GM18907 (cell line): ENCODE measurements around the gene PSG5.
"Not testable (repeated sequence)": the region's sequence is repeated elsewhere in the genome, so short reads cannot be mapped to it uniquely, and the experiment has no call there.

Experiments used
- ATAC-seq: cut with Tn5 transposase; IDR thresholded peaks from one replicate; pipeline ENCODE4 v1.9.1; 2021; ENCODE audit warnings: mild to moderate bottlenecking, moderate library complexity; ENCODE audit not compliant: unreplicated experiment

The PSG5 gene

GRCh38 chr19:43186311-43186935, at the start of gene PSG5:
PSG5 (minus strand) TSS chr19:43186536; CDS start chr19:43186405, 131 bp downstream.
- not testable (repeated sequence) for ATAC-seq

- not testable (repeated sequence) for ATAC-seq
Measured at GRCh38 chr19:43235686-43236085, 49.4 kb upstream of the PSG5 start.

- ATAC-seq = no peak
Measured at GRCh38 chr19:43229315-43229714, 43.0 kb upstream of the PSG5 start.

DNA sequence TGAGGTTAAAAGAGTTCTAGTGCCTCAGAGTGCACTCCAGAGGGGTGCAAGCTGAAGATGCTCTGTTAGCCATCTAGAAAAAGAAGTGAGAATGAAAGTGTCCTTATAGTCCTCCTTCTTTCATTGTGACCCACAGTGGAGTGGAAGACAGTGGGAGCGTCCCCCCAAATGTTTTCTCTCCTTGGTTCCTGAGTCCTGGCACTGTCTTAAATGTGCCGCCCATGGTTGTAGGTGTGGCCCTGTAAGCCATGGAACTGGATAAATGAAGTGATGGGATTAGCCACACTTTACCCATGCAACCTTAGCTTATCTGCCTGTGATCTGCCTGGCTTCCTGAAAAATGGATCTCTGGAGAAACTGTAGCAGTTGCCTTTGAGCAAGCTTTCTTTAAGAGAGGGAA, 42.4 kb upstream of the PSG5 start:
- ATAC-seq = not testable (repeated sequence)

DNA sequence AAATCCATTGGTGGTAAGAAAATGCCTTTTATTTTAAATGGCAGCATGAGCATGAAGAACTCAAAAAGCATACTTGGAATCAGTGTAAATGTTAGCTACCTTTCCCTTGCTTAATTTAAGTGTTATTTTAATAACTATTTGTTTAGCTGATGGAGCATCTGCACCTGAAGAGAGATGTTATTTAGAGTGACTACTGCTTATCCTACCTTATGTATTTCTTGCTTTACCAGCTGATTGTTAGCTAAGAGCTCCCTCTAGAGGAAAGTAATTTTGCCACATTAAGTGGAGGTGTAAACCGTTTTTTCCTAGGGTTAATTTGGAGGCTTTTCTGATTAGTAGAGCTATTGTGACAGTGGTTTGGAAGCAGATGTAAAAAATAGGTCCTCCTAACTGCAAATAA, 40.6 kb upstream of the PSG5 start:
- ATAC-seq = not testable (repeated sequence)

DNA sequence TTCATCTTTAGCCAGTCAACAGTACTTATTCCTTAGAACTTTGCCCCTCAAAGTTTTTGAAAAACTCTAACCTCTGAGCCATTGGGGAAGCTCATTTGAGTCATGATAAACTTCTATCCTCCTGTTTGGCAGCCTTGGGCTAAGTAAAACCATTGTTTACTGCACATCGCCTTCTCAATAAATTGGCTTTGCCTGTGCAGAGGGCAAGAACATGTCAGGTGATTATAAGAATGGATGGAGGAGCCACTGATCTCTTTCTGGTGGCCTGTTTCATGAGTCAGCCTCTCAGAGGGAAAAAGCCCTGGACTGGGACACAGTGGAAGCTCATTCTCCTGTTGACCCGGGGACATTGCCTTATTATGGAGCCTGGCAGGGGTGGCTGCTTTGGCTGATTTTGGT, 38.5 kb upstream of the PSG5 start:
- no peak for ATAC-seq

DNA sequence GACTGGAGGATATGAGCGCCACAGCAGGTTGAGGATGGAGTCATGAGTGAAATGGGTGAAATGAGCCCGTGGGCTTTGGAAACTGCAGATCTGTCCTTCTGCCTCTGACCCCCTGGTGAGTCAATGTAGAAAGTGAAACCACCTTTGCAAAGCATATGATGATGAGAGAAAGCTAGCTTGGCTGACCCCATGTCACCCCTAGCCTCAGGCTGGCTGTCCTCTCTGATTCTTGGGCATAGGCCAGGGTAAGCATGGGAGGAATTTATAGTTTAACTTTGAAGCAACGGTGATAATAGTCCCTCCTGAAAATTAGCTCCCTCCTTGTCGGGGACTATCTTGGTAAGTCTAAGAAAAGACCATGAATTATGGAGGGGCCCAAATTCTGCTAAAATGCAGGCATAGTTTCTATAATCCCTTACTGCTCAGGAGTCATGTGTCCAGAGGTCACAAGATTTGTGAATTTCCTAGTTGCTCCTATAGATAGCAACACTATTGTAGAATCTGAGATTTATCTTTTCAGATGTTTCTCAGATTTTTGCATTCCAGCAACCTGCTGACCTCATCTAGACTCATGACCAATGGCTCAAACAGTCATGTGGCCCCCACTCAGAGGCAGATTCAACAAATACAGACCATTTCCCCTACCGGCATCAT, 38.0 kb upstream of the PSG5 start:
- ATAC-seq = not testable (repeated sequence)

DNA sequence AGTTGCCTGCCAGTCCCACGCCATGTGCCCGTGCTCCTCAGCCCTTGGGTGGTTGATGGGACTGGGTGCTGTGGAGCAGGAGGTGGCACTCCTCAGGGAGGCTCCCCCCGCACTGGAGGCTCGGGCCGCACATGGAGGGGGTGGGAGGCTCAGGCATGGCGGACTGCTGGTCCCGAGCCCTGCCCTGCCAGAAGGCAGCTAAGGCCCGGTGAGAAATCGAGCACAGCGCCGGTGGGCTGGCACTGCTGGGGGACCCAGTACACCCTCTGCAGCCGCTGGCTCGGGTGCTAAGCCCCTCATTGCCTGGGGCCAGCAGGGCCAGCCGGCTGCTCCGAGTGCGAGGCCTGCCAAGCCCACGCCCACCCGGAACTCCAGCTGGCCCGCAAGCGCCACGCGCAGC, 35.6 kb upstream of the PSG5 start:
- not testable (repeated sequence) for ATAC-seq

GRCh38 chr19:43219136-43219535, 32.8 kb upstream of the PSG5 start:
- ATAC-seq = not testable (repeated sequence)

- not testable (repeated sequence) for ATAC-seq
Measured at GRCh38 chr19:43215881-43216280, 29.5 kb upstream of the PSG5 start.

- no peak for ATAC-seq
Measured at GRCh38 chr19:43207991-43208390, 21.7 kb upstream of the PSG5 start.

DNA sequence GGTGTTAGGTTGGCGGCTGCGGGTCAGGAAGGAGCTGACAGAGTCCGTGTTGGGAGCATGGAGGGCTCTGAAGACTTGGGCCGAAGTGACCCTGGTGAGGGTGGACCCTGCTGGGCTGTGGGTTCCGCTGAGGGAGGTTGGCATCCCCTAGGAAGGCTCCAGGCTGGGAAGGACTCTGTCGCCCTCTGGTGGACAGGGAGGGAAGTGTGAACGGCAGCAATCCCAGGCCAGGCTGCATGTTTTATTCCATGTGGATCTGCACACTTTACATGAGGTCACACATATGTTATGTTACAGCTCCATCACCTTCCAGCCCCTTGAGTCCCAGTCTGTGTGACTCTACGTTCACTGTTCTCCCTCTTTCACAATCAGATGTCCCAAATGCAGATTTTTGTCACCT, 20.8 kb upstream of the PSG5 start:
- ATAC-seq = not testable (repeated sequence)

DNA sequence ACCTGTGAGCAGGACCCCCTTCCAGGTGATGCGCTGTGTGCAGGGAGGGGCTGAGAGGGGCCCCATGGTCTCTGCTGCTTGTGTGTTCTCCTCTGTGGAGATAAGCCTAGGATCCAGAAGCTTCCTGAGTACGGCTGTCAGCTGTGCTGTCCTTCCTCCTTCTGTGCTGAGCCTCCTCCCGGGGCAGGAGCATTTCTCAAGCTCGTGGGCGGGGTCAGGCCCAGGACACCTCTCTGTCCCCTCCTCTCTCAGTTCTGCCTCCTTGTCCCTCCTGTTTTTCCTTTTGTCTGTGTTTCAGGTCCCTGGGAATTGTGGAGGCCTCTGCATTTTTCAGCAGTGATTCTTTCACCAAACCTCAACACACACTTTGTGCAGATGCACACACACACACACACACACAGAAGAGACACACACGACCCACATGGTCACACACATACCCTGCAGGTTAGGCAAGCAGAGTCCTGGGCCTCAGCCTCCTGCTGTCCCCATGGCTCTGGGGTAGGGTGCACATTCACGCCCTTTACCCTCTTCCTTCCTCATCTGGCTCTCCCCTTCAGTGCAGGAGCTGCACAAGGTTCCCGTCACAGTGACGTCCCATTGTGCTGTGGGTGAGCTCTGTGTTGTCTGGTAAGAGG, 19.3 kb upstream of the PSG5 start, which contains the start of gene PSG4:
Gene PSG4, minus strand, starts transcription at position 168 of the 635 bp plus-strand sequence. Its CDS starts 102 bp downstream, at position 66.
- ATAC-seq = not testable (repeated sequence)

- not testable (repeated sequence) for ATAC-seq
Measured at GRCh38 chr19:43203611-43204010, 17.3 kb upstream of the PSG5 start.

GRCh38 chr19:43201891-43202290, 15.6 kb upstream of the PSG5 start:
- not testable (repeated sequence) for ATAC-seq

GRCh38 chr19:43201337-43201801, 15.0 kb upstream of the PSG5 start:
- not testable (repeated sequence) for ATAC-seq

DNA sequence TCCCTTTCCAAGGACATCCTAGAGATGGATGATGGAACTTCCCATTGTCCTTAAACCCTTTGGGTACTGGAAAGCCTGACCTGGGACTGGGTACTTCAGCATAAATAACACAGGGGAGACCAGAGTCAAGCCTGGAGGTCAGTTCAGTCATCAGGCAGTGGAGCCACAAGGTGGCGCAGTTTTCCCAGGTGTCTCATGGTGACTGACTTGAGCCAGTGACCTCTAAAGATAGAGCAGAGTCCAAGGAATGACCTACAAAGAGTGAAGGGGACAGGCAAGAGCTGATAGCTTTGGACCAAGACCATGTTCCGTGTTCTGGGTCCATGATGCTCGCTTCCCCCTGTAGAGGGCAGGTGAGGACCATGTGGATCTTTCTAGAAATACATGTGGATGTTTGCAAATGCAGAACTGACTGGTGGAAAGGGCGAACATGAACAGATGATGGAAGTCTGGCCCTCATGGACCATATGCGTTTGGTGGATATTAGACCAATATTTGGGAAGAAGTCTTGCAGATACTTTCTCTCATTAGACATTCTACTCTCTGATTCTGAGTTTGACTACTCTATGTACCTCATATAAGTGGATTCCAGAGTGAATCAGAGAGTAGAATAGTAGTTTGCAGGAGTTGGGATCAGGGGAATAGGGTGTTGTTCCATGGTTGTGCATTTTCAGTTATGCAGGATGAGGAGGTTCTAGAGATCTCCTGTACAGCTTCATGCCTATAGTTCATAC, 12.5 kb upstream of the PSG5 start:
- ATAC-seq = not testable (repeated sequence)

DNA sequence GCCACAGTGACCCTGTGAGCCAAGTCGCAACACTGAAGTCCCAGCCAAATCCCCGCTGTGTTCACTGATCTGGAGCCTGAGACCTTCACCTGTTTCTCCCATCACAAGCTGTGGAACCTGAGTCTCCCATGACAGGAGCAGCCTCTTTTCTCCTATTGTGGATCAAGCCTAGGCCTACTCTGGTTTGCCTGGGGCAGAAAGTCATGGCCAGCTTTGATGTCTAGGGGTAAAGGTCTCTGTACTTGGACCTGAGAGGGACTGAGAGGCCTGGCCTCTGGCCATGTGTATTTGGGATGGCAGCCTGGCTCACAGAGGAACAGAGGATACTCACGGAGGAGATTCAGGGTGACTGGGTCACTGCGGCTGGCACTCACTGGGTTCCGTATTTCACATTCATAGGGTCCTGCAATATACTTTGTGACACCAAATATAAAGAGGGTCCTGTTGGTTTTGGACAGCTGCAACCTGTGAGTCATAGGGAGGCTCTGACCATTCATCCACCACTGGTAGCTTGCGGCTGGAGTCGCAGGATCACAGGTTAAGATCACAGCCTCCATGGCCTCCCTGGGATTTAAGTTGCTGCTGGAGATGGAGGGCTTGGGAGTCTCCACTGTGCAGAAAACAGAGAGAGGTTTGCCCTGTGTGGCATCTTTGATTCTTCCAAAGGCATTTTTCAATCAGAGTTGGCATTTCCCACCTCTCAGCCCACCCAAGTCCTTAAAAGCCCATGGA, 11.5 kb upstream of the PSG5 start:
- not testable (repeated sequence) for ATAC-seq

- ATAC-seq = not testable (repeated sequence)
Measured at GRCh38 chr19:43194397-43194796, 8.1 kb upstream of the PSG5 start.

DNA sequence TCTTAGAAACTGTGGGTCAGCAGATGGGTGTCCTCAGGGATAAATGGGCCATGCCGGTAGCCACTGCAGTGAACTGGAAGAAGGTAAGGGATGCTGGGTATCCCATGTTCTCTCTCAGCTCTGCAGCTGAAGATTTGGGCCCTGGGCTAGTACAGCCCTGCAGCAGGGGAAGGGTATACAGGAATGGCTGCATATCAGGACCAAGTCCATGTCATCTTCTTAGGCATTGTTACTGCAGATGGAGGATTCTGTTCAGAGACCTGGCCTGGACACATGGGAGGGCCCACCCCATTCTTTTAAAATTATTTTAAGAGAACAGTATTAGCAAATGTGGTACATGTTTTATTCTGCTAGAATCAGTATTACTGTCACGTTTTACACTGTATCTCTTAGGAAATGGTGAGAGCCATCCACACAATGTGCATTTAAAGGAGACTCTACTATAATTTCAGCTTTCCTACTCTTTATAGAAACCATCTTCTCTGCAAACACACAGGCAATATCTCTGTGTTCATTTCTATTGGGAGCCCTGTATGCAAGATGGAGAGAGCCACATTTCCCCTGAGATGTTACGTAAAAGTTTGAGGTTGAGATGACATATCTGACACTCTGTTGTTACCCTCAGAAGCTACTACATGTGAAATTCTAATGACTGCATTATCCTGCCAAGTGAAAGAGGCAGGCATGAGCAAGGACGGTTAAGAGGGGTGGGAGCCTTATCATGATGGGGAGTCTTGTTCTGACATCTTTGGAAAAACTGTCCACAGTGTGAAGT, 6.2 kb upstream of the PSG5 start:
- not testable (repeated sequence) for ATAC-seq
